ENCODE measurements around the gene TSNAX. TPM values are rescaled to one million over a fixed set of nuclear protein-coding genes. Genes with fewer than 3 reads are reported as not detected.
"Not testable (repeated sequence)": the region's sequence is repeated elsewhere in the genome, so short reads cannot be mapped to it uniquely, and the experiment has no call there.

TSNAX gene, protein sequence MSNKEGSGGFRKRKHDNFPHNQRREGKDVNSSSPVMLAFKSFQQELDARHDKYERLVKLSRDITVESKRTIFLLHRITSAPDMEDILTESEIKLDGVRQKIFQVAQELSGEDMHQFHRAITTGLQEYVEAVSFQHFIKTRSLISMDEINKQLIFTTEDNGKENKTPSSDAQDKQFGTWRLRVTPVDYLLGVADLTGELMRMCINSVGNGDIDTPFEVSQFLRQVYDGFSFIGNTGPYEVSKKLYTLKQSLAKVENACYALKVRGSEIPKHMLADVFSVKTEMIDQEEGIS
- 22.8 TPM for total RNA-seq
- long read RNA-seq, transcript TSNAX-201 (6 exons, 2,650 nt): major isoform, 74 of 79 reads
- long read RNA-seq, partial matches to known transcripts: 1 of 79 reads
- long read RNA-seq, other reads (novel, unspliced or antisense): 4 of 79 reads

DNA sequence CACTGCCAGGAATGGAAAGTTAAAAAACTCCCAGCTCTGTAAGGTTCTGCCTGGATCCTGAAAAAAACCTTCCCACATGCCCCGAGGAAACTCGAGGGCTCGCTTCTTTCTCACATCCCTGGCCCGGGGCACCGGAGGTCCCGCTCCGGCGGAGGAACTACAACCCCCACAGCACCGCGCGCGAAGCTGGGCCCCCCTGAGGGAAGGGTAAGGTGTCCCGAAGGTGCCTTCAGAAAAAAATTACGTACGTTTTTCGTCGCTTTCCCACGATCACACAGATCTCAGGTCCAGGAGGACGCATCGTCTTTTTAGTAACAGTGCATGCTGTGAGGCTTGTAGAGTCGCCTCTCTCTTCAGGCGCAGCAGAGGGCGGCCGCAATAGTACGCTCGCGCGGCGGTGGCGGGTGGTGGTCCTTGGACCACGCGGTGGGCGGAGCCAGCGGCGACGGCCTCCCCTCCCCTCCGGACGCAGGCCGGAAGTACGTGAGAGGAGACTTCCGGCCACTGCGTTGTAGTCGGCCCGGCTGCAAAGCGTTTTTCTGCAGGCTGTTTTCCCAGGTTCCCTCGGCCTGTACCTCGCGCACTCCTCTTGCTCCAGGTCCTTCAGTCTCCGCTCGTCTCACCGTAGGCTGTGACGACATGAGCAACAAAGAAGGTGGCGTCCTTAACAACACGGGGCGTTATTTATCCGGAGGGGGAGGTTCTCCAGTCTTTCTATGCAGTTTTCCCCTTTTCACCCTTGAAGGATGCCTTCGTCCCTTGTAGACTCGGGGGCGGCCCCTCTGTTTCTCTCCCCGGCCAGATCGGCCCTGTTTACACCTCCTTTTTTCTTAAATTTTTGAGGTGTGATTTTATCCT is at the start of gene TSNAX:
TSNAX (plus strand) TSS at position 498 of the 858 bp plus-strand sequence; CDS start at position 640, 142 bp downstream.
- ATAC-seq (ENCODE audit: poor library complexity) (peak; percentile 100), DNase-seq (peak; percentile 95)
- intact Hi-C loops (cut with DNase I): loop anchor here (2.0 kb wide), 1 partner anchor 108 kb away; no protein-coding TSS in a partner anchor

DNA sequence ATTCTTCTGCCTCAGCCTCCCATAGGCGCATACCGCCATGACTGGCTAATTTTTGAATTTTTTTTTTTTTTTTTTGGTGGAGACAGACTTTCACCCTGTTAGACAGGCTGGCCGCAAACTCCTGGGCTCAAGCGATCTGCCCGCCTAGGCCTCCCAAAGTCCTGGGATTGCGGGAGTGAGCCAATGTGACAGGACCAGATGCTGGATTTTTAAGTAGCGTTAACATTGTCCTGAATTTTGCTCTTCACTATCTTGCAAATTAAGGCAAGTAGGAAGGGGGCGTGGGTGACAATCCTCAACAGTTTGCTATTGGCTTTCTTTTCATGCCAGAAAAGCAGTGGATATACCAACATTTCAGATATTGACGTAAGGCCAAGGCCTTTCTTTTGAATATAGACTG is 49.7 kb upstream of the TSNAX start:
- intact Hi-C loops (cut with DNase I): no loop called here
- no peak for DNase-seq
- no peak for ATAC-seq (ENCODE audit: poor library complexity)

DNA sequence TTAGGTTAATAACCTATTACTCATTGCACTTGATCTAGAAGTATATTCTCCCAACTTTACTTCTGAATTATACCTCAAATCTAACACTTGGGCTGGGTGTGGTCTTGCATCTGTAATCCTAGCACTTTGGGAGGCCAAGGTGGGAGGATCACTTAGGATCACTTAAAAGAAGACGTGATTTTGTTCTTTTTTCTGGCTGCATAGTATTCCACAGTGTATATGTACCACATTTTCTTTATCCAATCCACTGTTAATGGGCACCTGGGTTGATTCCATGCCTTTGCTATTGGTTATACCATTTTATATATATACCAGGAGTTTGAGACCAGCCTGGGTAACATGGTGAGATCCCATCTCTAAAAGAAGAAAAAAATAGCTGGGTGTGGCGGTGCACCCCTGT is 48.5 kb upstream of the TSNAX start:
- DNase-seq: no peak
- ATAC-seq (ENCODE audit: poor library complexity): no peak
- intact Hi-C loops (cut with DNase I): no loop called here

DNA sequence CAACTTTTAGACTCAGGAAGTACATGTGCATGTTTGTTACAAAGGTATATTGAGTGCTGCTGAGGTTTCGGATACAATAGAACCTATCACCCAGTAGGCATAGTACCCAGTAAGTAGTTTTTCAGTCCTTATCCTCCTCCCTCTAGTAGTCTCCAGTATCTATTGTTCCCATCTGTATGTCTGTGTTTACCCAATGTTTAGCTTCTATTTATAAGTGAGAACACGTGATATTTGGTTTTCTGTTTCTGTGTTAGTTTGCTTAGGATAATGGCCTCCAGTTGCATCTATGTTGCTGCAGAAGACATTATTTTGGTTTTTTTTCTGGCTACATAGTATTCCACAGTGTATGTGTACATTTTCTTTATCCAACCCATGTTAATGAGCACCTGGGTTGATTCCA is 47.2 kb upstream of the TSNAX start:
- ATAC-seq (ENCODE audit: poor library complexity): no peak
- DNase-seq: no peak
- intact Hi-C loops (cut with DNase I): no loop called here

DNA sequence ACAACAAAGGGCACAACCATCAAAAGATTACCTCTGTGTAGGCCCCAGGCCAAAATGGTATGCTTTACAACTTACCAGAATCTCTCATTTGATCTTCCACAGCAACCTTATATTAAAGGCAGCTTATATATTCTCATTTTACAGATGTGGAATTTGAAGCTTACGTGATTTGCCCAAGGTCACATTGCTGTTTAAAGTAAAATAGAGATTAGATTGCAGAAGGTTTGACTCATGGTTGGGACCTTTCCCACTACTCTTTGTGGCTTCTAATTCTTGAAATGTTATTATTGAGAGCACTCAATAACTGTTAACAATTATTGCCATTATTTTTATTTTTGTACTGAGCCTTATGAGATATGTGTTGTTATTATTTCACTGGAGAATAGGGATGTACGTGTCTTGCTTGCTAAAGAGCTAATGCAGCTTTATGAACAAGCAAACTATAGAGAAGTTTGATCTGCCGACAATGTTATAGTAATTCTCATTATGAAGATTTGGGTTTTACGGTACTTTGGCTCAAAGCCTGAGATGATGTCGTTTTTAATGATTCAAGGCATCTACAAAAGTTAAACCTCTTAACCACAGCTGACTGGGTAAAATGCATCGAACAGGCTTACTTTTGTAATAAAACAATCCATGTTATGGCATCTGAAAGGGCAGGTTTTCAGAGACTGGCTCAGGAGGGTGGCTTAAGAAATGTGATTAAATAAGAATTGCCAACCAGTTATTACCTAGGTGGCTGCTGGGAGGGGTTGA is 43.3 kb upstream of the TSNAX start:
- DNase-seq (no peak), ATAC-seq (ENCODE audit: poor library complexity) (no peak)
- intact Hi-C loops (cut with DNase I): no loop called here

DNA sequence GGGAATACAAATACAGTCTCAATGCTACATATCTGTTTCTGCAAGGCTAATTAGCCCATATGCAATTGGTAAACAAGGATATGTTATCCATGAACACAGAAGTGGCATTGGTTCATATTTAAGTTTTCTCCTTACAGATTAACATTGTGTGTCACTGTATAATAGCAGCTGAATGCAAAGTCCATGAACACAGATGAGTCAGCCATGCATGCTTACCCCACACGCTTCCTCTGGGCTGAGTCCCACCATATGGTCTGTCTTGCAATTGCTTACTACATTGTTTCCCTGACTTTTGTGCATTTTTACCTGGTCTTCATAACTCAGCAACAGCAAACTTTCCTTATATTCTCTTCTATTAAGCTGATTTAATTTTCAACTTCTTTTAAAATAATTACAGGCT is 41.5 kb upstream of the TSNAX start:
- ATAC-seq (ENCODE audit: poor library complexity) (no peak), DNase-seq (no peak)
- intact Hi-C loops (cut with DNase I): no loop called here

DNA sequence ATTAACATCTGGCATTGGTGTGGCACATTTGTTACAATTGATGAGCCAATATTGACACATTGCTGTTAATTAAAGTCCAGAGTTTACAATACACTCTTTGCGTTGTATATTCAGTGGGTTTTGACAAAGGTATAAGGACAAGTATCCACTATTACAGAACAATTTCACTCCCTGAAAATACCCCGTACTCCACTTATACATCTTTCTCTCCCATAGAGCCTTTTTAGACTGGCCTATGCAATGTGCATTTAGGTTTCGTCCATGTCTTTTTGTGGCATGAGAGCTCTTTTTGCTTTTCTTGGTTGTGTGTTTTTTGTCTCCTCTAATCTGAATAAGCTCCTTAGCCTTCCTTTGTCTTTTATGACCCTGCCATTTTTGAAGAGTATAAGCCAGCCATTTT is 40.6 kb upstream of the TSNAX start:
- no peak for DNase-seq
- no peak for ATAC-seq (ENCODE audit: poor library complexity)
- intact Hi-C loops (cut with DNase I): no loop called here

DNA sequence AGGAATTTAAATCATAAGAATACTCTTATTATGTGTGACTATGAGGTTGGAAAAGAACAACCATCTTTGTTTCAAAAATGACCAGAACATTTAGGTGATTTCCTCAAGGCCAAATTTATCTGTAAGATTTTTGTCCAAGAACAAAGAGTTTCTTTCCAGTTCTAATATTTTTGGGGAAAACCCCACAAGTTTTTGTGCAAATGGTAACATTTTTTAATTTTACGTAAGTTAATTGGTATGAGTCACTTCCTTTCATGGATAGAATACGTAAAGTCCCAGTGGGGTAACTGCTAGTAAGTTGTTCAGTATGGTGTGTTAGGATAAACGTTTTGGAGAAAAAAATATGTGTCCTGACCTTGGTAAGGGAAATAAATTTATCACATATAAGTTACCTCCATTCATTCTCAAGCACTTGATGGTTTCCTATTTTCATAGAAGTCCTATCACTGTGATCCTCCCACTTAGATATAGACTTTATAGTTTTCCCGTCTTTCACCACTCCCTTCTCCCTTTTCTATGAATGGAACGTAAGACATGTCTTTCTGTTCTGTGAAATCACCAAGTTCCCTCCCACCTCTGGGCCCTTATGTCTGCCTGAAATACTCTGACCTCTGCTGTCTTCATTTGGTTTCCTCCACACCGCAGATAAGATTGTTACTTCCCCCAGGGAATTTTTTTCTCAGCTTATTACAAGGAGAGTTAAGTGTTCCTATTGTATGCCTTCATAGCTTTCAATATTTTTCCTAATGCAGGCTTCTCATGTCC is 34.9 kb upstream of the TSNAX start:
- ATAC-seq (ENCODE audit: poor library complexity) (no peak), DNase-seq (no peak)
- intact Hi-C loops (cut with DNase I): no loop called here

DNA sequence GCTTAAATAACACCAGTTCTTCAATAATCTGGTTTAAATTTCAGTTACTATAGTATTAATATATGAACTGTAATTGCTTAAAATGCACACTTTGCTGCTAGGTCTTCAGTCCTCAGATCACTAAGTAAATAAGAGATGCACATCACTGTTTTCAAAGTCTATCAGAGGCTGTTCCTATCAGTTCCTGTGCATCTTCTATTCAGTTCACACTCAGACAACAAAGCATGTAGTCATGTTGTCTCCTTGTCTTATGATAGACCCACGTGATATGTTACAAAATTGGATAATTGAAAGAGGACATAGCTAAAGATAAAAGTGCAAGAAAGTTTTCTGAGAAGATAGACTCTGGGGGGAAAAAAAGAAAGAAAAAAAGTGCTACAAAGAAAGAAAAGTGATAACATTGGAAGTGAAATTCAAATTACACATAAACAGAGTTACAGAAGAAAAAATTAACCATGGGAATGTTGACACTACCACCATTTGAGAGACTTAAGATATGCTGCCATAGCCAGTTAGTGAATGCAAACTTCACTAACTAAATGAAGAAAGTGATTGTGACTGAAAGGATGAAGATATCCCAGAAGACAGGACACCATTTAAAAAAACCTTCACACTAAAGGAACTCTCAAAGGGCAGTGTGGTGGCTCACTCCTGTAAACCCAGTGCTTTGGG is 33.9 kb upstream of the TSNAX start:
- intact Hi-C loops (cut with DNase I): no loop called here

DNA sequence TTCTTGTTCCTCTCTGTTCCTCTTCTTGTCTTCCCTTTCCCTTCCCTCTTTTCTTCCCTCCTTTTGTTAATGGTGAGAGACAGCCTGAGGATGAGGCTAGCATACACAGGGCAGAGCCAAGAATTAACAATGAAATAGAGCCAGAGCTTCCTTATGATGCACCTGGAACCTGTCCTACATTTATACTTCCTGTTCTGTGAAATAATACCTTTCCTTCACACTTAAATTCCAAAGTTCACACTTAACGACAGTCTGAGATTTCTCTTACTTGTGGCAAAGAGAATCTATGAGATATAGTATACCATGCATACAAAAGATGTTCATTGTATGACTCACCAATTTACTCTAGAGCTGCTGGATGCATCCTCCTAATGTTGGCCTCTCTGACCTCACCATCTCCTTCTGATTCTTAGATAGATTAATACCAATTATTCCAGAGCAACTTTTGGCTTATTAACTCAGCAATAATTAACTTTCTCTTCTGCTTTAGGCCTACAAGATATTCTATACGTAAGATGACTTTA is 30.8 kb upstream of the TSNAX start:
- ATAC-seq (ENCODE audit: poor library complexity) (no peak), DNase-seq (no peak)
- intact Hi-C loops (cut with DNase I): no loop called here

More for the DNA sequence above, 33.9 kb upstream of the TSNAX start:
- ATAC-seq (ENCODE audit: poor library complexity) (no peak), DNase-seq (no peak)

DNA sequence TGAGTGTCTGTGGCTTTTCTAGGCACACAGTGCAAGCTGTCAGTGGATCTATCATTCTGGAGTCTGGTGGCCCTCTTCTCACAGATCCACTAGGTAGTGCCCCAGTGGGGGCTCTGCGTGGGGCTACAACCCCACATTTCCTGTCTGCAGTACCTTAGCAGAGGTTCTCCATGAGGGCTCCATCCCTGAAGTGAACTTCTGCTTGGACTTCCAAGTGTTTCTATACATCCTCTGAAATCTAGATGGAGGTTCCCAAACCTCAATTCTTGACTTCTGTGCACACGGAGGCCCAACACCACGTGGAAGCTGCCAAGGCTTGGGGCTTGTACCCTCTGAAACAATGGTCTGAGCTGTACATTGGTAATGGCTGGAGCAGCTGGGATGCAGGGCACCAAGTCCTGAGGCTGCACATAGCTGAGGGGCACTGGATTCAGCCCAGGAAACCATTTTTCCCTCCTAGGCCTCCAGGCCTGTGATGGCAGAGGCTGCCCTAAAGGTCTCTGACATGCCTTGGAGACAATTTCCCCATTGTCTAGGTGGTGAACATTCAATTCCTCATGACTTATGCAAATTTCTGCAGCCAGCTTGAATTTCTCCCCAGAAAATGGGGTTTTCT is 29.2 kb upstream of the TSNAX start:
- intact Hi-C loops (cut with DNase I): no loop called here
- no peak for ATAC-seq (ENCODE audit: poor library complexity)
- no peak for DNase-seq

DNA sequence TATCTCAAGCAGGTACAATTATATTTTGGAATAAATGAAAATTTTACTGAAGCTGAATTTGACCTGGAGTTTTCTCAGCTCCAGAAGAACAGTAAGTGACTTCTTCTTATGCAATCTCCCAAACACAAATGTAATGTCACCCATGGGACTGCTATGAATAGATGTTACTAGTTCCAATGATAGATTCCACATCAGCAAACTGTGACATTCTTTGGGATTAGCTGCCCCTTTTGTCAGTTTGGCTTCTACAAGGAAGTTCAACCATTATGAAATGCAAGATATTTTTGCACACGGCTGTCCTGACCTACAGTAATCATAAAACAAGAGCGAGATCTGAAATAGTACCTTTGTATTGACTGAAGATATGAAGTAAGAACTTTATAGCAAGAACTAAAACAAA is 27.8 kb upstream of the TSNAX start:
- DNase-seq (no peak), ATAC-seq (ENCODE audit: poor library complexity) (no peak)
- intact Hi-C loops (cut with DNase I): no loop called here

DNA sequence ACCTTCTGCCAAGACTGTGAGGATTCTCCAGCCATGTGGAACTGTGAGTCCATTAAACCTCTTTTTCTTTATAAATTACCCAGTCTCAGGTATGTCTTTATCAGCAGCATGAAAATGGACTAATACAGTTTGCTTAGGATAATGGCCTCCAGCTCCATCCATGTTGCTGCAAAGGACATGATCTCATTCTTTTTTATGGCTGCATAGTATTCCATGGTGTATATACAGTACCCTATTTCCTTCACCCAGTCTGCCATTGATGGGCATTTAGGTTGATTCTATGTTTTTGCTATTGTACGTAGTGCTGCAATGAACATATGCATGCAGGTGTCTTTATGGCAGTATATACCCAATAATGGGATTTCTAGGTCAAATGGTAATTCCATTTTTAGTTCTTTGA is 25.3 kb upstream of the TSNAX start:
- intact Hi-C loops (cut with DNase I); ATAC-seq (ENCODE audit: poor library complexity); DNase-seq: not testable (repeated sequence)

DNA sequence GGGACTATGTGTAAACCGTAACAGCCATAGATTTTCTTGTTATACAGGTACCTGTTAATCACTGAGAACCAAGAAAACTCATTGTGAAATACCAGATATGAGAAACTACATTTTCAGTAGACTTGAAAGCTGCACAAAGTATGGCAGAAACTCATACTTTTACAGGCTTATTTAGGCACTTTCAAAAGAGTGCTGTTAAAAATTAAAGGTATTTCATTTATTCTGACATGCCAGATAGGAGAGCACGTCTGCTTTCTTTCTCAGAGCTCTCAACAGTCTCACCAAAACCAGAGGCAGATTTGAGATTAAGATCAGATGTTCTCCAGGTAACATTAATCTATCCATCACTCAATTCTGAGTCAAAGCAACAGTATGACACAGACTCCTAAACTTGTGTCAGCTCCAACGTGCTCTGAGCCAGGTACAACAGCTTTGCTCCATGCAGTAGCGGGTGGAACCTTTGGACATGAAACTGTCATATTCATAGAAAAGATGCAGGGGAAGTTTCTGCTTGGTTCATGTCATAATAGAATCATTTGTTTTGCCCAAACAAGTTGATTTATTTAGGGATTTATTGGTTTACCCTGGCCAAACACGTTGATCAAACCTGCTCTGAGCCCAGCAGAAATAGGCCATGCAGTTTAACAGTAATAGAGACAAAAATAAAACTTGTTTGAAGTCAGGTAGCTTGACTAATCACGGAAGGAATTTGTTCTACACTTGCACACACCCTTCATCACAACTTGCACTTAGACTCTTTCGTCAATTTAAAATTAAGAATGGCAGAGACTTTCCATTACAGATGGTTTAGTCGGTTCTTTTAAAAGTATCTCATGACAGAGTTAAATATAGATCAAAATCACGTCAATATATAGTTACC is 20.8 kb upstream of the TSNAX start:
- intact Hi-C loops (cut with DNase I): no loop called here
- ATAC-seq (ENCODE audit: poor library complexity) (no peak), DNase-seq (no peak)

DNA sequence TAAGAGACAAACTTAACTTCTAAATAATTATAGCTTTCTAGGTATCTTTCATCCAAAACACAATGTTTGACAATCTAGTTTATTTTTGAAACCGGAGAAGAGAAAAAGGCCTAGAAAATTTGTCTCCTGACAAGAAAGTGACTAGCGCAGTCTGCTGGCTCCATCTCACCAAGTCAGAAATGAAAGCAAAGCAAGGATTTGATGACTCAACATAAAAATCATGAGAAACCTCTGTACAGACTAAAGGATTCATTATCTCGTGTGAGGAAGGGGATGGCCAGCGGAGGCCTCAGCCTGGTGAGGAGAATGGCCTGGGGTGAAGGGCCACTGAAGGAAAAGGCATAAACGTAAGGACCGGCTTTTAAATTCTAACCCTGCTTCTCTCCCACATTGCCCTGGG is 20.0 kb upstream of the TSNAX start:
- DNase-seq (no peak), ATAC-seq (ENCODE audit: poor library complexity) (no peak)
- intact Hi-C loops (cut with DNase I): no loop called here

DNA sequence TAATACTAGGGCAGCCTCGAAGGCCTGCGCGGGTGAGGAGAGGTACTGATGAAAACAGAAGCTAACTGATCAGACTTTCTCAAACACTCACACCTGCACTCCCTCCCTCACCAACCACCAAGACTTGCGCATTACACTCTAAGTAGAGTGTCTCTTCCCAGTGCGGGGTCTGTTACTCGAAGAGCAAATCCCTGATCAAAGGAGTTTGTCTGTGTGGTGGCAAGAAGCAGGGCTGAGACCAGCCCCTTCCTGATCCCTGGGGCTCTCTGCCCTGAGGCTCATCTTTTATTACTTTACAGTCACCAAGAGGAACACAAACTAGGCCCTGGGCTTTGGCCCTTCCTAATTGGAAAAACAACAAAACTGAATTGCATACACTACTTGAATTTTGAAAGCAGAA is 19.5 kb upstream of the TSNAX start:
- no peak for ATAC-seq (ENCODE audit: poor library complexity)
- intact Hi-C loops (cut with DNase I): no loop called here
- DNase-seq: no peak

Data from Right ventricle myocardium superior (tissue), 1 donor.